Naive thymus-derived CD8-positive, alpha-beta T cell (primary cell): ENCODE results near the gene CFI. TPM values are rescaled to one million over a fixed set of nuclear protein-coding genes. Genes with fewer than 3 reads are reported as not detected.

Source experiments
- ATAC-seq, 2 donors: fragments of 150-1000 bp; cut with Tn5 transposase in 1 of 2; sonication (Bioruptor Pico), chemical (Tn5 transposase) in 1 of 2; 1 replicate in 1 of 2; 2 replicates in 1 of 2; pipeline ENCODE4 v1.10.0; 2021; ENCODE audit warnings: mild to moderate bottlenecking in 2 of 2, moderate library complexity in 2 of 2
- POLR2A ChIA-PET: fragments of 350-600 bp; sonication (Branson Sonifier 250); formaldehyde crosslinking; loops from one replicate; lab custom pipeline; 2021; ENCODE audit warnings: antibody characterized with exemption; lab: Charles Lee
- DNase-seq, 10 donors: peaks; one replicate each; pipeline versions ENCODE4 v3.0.0 to v3.0.0-alpha.2; 2020 to 2022
- H3K27ac Mint-ChIP-seq, 10 donors: one replicate each; pipeline ENCODE4 v1.8.0; 2020 to 2022; ENCODE audit warnings: mild to moderate bottlenecking in 10 of 10, mixed read lengths in 10 of 10, moderate library complexity in 4 of 10, inconsistent platforms in 1 of 10
- H3K27me3 Mint-ChIP-seq, 5 donors: one replicate each; pipeline ENCODE4 v1.8.0; 2021 to 2022; ENCODE audit warnings: mixed read lengths in 5 of 5
- H3K36me3 Mint-ChIP-seq, 3 donors: one replicate each; pipeline ENCODE4 v1.8.0; 2020 to 2022; ENCODE audit warnings: mixed read lengths in 3 of 3, mild to moderate bottlenecking in 2 of 3, inconsistent platforms in 1 of 3
- H3K4me1 Mint-ChIP-seq, 4 donors: one replicate each; pipeline ENCODE4 v1.8.0; 2021 to 2022; ENCODE audit warnings: mixed read lengths in 4 of 4
- H3K4me3 Mint-ChIP-seq, 10 donors: one replicate each; pipeline ENCODE4 v1.8.0; 2020 to 2022; ENCODE audit warnings: mild to moderate bottlenecking in 10 of 10, mixed read lengths in 10 of 10, moderate library complexity in 6 of 10, inconsistent platforms in 1 of 10
- H3K9me3 Mint-ChIP-seq, 9 donors: one replicate each; pipeline ENCODE4 v1.8.0; 2020 to 2022; ENCODE audit warnings: mixed read lengths in 9 of 9, mild to moderate bottlenecking in 3 of 9, inconsistent platforms in 1 of 9, moderate library complexity in 1 of 9
- polyA plus RNA-seq, 3 donors: library from polyadenylated mRNA; unstranded; fragments of 300-500 nt; fragmentation: Illumina TruSeq; gene quantifications; one replicate each; pipeline ENCODE4 v1.2.3, GENCODE V29; 2021
- total RNA-seq, 8 experiments: library from RNA in 2 of 8; stranded (reverse) in 2 of 8; gene quantifications; one replicate each; pipeline ENCODE4 v1.2.3 and lab custom pipeline; 2021 to 2026

CFI gene
- total and polyA plus RNA-seq, 5 experiments from 2014 or later = not detected

DNA sequence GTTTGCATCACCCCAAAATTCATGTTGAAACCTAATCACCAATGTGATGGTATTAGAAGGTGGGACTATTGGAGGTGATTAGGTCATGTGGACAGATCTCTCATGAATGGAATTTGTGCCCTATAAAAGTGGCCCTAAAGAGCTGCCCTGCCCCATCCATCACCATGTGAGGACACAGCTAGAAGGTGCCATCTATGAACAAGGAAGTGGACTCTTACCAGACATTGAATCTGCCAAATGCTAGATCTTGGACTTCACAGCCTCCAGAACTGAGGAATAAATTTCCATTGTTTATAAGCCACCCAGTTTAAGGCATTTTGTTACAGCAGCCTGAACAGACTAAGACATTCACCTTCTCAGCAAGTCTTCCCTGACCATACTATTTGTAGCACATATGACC lies 79.4 kb downstream of the CFI start:
- Mint-ChIP-seq H3K36me3 (peaks cover 0 to 43% (median 15%) of the 10 kb centered on the region in 3 donors), H3K4me3 (no peak overlapping the region), H3K9me3 (no peaks in the 10 kb centered on the region), H3K4me1 (peaks cover 9 to 41% (median 26%) of the 10 kb centered on the region in 4 donors), H3K27ac (peak overlapping the region in 1 of 10 donors; percentile 39), H3K27me3 (no peaks in the 10 kb centered on the region)
- DNase-seq = no peak
- POLR2A ChIA-PET = no interaction called here
- no peak for ATAC-seq

DNA sequence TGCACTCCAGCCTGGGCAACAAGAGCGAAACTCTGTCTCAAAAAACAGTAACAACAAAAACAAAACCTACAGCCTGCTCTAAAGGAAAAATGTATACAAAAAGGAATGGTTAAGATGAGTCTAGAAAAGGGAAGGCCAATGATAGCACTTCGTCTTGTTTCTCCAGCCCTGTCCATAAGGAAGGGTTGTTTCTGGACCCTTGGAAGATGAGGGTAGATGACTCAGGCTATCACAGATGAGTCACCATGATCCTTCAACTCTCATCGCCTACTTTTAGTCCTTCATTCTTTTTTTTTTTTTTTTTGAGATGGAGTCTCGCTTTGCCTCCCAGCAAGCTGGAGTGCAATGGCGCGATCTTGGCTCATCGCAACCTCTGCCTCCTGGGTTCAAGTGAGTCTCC lies 80.8 kb downstream of the CFI start:
- Mint-ChIP-seq H3K36me3 (peaks cover 0 to 47% (median 24%) of the 10 kb centered on the region in 3 donors), H3K4me3 (no peak overlapping the region), H3K27me3 (no peaks in the 10 kb centered on the region), H3K9me3 (no peaks in the 10 kb centered on the region), H3K27ac (no peak overlapping the region), H3K4me1 (peaks cover 9 to 27% (median 20%) of the 10 kb centered on the region in 4 donors)
- DNase-seq (no peak), ATAC-seq (no peak)
- POLR2A ChIA-PET = no interaction called here

DNA sequence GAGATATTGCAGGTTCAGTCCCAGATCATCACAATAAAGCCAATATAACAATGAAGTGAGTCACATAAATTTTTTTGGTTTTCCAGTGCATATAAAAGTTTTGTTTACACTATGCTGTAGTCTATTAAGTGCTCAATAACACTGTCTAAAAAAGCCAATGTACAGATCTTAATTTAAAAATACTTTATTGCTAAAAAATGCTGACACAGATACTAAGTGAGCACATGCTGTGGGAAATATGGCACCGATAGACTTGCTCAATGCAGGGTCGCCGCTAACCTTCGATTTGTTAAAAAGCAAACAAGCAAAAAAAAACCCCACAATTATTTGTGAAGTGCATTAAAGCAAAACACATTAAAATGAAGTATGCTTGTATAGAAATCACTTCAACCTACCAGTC lies 82.2 kb downstream of the CFI start:
- no peak for ATAC-seq
- DNase-seq = no peak
- Mint-ChIP-seq H3K4me3 (no peak overlapping the region), H3K36me3 (peaks cover 0 to 50% (median 25%) of the 10 kb centered on the region in 3 donors), H3K27ac (no peak overlapping the region), H3K27me3 (no peaks in the 10 kb centered on the region), H3K4me1 (peaks cover 9 to 21% (median 17%) of the 10 kb centered on the region in 4 donors), H3K9me3 (no peaks in the 10 kb centered on the region)
- POLR2A ChIA-PET = no interaction called here

DNA sequence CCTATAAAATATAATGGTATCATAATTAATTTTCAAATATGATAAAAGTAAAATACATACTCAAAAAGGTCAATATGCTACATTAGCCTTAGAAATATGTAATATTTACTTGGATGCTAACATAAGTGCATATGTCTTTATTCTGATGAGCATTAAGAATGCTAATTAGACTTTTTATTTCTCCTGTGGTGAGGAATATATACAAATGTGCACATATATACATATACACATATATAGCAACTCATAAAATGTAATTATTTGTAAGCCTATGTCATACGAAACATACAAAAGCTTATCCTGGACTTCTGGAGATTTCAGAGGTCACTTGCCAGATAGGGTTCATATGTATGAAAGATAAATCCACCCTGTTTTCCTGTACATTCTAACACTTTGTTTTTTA lies 83.0 kb downstream of the CFI start:
- peaks cover 0 to 49% (median 25%) of the 10 kb centered on the region in 3 donors for H3K36me3 Mint-ChIP-seq
- POLR2A ChIA-PET = no interaction called here
- ATAC-seq (no peak), DNase-seq (no peak)
- H3K27me3 Mint-ChIP-seq = no peaks in the 10 kb centered on the region
- H3K27ac Mint-ChIP-seq = no peak overlapping the region
- H3K4me1 Mint-ChIP-seq = peaks cover 9 to 16% (median 14%) of the 10 kb centered on the region in 4 donors
- H3K4me3 Mint-ChIP-seq = no peak overlapping the region
- H3K9me3 Mint-ChIP-seq = no peaks in the 10 kb centered on the region

DNA sequence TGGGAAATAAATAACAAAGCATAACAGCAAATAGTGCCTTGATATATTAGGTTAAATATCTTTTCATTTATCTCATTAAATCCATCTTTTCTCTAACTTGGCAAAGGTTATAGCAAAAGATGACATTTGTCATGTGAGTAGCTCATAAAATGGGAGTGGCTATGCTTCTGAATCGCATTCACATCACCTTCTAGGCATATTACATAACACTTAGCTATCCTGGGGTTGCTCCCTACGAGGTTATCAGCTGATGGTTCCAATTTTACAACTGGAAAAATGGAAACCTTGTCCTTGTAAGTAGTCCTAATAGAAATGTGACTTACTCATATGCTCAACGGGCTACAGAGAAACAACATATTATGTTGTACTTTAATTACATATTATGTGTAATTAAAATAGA lies 88.3 kb downstream of the CFI start:
- Mint-ChIP-seq H3K27me3 (no peaks in the 10 kb centered on the region), H3K4me1 (no peaks in the 10 kb centered on the region), H3K4me3 (no peak overlapping the region), H3K36me3 (peaks cover 0 to 75% (median 21%) of the 10 kb centered on the region in 3 donors), H3K9me3 (no peaks in the 10 kb centered on the region), H3K27ac (no peak overlapping the region)
- POLR2A ChIA-PET = interaction anchor here (0.6 kb wide), 1 partner anchor 16 kb away, joined by 3 read pairs; no protein-coding TSS in a partner anchor
- ATAC-seq = no peak
- no peak for DNase-seq

DNA sequence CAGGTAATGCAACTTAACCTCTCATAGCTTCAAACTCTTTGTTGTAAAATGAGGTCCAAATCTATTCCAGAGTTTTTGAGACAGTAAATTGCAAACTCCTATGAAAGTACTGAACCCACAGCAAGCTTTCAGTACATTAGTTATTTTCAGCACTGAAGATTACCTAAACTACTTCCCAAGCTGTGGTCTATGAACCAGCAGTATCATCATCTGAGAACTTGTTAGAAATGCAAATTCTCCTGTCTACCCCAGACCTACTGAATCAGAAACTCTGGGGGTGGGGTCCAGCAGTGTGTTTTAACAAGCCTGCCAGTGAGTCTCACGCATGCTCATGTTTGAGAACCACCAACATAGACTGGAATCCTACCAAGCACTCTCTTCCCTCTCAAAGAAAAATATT lies 92.8 kb downstream of the CFI start:
- POLR2A ChIA-PET = no interaction called here
- no peak for ATAC-seq
- H3K27ac Mint-ChIP-seq = peak overlapping the region in 3 of 10 donors; percentile 8 to 65 (median 56)
- no peaks in the 10 kb centered on the region for H3K9me3 Mint-ChIP-seq
- peaks cover 1 to 4% (median 3%) of the 10 kb centered on the region in 4 donors for H3K4me1 Mint-ChIP-seq
- no peak for DNase-seq
- H3K36me3 Mint-ChIP-seq = peaks cover 0 to 41% (median 2%) of the 10 kb centered on the region in 3 donors
- H3K4me3 Mint-ChIP-seq = no peak overlapping the region
- H3K27me3 Mint-ChIP-seq = no peaks in the 10 kb centered on the region

DNA sequence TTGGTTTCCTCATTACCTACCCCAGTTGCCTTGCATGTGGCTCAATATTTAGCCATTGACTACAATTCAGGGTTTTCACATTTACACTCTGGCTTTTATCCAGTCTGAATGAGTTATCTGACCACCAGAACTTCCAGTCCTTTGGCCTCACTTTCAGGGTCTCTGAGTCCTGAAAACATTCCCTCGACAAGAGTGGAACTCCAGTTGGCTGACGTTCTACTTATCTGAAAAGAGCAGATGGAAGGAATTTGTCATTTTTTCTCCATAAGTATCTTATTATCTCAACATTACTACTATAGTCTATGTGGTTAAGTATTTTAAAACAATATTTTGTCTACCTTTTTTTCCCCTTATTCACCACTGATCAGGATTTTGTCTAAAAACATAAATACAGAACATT lies 93.4 kb downstream of the CFI start:
- DNase-seq (no peak), ATAC-seq (no peak)
- Mint-ChIP-seq H3K36me3 (peaks cover 0 to 37% (median 2%) of the 10 kb centered on the region in 3 donors), H3K27ac (peak overlapping the region in 3 of 10 donors; percentile 8 to 59 (median 56)), H3K9me3 (no peaks in the 10 kb centered on the region), H3K4me3 (no peak overlapping the region), H3K4me1 (peaks cover 5 to 10% (median 8%) of the 10 kb centered on the region in 4 donors), H3K27me3 (no peaks in the 10 kb centered on the region)
- POLR2A ChIA-PET = no interaction called here

DNA sequence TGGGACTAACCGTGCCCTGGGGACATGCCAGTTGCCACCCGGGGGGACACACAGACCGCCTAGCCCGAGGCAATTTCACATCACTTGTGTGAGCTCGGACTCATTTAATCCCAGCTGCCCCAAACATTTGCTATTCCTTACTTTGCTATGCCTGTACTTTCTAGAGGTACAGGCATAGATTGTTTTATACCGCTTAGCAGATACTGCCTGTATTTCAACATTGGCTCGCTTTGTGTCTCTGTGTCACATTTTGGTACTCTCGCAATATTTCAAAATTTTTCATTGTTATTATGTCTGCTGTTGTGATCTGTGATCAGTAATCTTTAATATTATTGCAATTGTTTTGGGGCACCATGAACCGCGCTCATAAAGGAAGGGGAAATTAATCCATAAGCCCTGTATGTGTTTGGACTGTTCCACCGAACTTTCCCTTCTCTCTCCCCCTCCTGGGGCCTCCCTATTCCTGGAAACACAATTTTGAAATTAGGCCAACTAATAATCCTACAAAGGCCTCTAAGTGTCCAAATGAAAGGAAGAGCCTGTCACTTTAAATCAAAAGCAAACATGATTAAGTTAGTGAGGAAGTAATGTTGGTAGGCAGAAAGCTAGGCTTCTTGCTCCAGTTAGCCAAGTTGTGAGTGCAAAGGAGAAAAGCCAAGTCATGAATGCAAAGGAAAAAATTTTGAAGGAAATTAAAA lies 98.0 kb downstream of the CFI start:
- peaks cover 0 to 11% (median 2%) of the 10 kb centered on the region in 3 donors for H3K36me3 Mint-ChIP-seq
- H3K27ac Mint-ChIP-seq = peak overlapping the region; percentile 61 to 96 (median 88)
- DNase-seq (no peak), ATAC-seq (no peak)
- POLR2A ChIA-PET = interaction anchor here (1.0 to 2.5 kb wide), 5 partner anchors 13 to 264 kb away, joined by 3 to 11 read pairs (median 4); partner anchors contain the start of gene MCUB
- peak overlapping the region; percentile 90 to 98 (median 94) for H3K4me3 Mint-ChIP-seq
- no peaks in the 10 kb centered on the region for H3K9me3 Mint-ChIP-seq
- H3K4me1 Mint-ChIP-seq = peaks cover 24 to 41% (median 40%) of the 10 kb centered on the region in 4 donors
- no peaks in the 10 kb centered on the region for H3K27me3 Mint-ChIP-seq

DNA sequence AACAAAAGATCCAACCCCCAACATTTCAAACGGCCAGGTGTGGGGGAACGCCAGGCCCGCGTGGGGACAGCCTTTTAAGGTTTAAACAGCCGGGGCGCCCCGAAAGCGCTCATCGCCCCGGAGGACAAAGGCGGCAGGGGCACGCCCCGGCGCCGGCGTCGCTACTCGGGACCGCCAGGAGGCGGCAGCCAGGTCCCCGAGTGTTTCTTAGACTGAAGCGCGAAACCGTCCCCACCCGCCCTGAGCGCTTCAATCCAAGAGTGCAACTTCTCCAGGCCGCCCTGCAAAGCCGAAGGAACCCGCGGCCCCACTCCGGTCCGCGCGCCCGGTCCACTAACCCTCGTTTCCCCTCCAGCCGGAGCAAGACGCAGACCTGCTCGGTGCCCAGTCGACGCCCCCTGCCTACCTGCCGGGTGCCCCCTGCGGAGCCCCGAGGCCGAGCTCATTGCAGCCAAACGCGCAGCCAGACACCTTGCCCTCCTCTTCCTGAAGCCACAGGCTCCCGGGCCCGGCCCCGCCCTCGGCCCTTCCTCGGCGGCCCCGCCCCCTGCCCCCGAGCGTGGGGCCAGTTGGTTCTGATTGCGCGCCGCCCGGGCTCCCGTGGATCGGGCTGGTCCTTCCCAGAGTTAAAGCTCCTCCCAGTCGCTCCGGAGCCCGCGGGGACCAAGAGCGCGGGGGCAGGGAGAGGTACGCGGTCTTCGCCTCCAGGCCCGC lies 98.7 kb downstream of the CFI start, which contains the start of gene CASP6:
Gene CASP6 (minus strand): TSS at position 496 of the 714 bp plus-strand sequence. CDS start 50 bp downstream, at position 446.
- Mint-ChIP-seq H3K4me3 (peak within 1 kb of the TSS; percentile 90 to 98 (median 94)), H3K36me3 (peaks cover 0 to 7% (median 2%) of the 10 kb centered on the region in 3 donors), H3K9me3 (no peaks in the 10 kb centered on the region), H3K27me3 (no peaks in the 10 kb centered on the region), H3K27ac (peak within 1 kb of the TSS; percentile 82 to 96 (median 94)), H3K4me1 (peaks cover 28 to 48% (median 42%) of the 10 kb centered on the region in 4 donors)
- DNase-seq = peak; percentile 62 to 82 (median 73)
- ATAC-seq = peak; percentile 84 to 90
- POLR2A ChIA-PET = interaction anchor here (0.6 to 2.5 kb wide), 8 partner anchors 9 to 263 kb away, joined by 3 to 11 read pairs (median 4); partner anchors contain the start of genes MCUB and PLA2G12A

DNA sequence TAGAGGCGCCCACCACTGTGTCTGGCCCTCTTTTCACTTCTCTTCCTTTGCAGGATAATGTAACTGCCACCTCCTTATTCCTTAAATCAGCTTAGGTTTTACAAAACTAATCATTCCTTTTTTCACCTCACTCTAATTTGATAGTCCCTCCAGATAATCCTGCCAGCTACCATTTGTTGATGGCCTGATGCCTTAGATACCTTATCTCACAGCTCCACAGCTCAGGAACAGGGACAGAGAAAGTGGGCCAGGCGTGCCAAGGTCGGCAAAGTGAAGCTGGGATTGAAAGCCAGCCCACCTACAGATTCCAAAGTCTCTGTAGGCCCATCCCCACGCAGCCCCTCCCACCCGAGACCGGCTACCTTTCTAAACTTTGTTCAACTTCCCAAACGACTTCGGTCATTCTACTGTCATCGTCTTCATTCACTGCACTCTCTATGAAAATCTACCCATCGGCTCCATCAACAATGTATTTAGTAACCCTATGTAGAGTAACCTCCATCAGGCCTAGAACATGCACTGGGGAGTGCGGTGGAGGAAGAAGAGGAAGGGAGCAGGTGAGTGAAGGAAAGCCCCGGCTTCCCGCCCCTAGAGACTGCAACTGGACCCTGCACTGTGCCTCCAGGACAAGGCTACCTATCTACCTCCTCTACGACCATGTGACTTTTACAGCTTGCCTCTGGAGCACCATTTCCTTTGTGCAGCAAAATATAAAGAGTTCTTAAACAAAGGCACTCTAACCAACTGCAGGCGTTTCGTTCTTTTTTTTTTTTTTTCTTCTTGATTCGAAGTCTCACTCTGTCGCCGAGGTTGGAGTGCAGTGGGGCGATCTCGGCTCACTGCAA lies 100.0 kb downstream of the CFI start:
- Mint-ChIP-seq H3K27me3 (no peaks in the 10 kb centered on the region), H3K36me3 (peaks cover 0 to 17% (median 12%) of the 10 kb centered on the region in 3 donors), H3K9me3 (no peaks in the 10 kb centered on the region), H3K27ac (peak overlapping the region; percentile 82 to 96 (median 94)), H3K4me3 (peak overlapping the region; percentile 90 to 98 (median 94)), H3K4me1 (peaks cover 28 to 57% (median 46%) of the 10 kb centered on the region in 4 donors)
- POLR2A ChIA-PET = interaction anchor here (0.6 to 3.2 kb wide), 11 partner anchors 8 to 142 kb away, joined by 3 to 13 read pairs (median 5); partner anchors contain the start of genes MCUB and PLA2G12A
- DNase-seq (peak in 2 of 10 donors; percentile 31 to 36), ATAC-seq (peak; percentile 7 to 9)

DNA sequence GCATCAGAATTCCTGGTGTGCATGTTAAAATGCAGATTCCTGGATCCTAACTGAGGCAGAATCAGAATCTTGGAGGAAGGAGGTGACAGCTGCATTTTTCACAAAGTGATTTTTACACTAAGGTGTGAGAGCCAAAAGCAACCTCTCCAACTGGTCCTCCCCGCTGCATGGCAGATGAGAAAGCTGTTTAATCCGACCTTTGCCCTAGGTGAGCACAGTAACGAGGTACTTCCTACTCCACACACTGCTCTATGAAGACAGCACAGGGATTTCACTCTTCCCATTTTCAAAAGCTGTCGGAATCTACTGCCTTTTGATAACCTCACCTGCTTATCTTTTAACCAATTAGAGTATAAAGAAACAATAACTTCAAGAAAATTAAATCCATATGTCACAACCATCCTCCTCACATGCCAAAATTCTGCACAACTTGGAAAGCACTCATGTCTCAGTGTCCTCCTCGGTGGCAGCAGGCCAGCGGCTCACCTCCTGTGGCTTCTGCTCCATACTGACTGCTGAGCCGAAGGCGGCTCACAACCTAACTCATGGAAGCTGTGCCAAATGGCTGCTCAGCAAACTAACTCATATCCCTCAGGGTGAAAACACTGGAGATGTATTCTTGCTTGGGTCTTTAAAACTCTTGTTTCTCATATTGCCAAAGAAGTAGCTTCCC lies 102.1 kb downstream of the CFI start:
- ATAC-seq (no peak), DNase-seq (no peak)
- H3K4me1 Mint-ChIP-seq = peaks cover 28 to 57% (median 48%) of the 10 kb centered on the region in 4 donors
- POLR2A ChIA-PET = interaction anchor here (1.0 to 3.2 kb wide), 4 partner anchors 9 to 267 kb away, joined by 4 to 13 read pairs (median 6); partner anchors contain the start of genes MCUB and PLA2G12A
- peak overlapping the region; percentile 40 to 91 (median 78) for H3K27ac Mint-ChIP-seq
- peak overlapping the region in 2 of 10 donors; percentile 13 to 41 for H3K4me3 Mint-ChIP-seq
- H3K9me3 Mint-ChIP-seq = no peaks in the 10 kb centered on the region
- H3K27me3 Mint-ChIP-seq = no peaks in the 10 kb centered on the region
- peaks cover 0 to 32% (median 14%) of the 10 kb centered on the region in 3 donors for H3K36me3 Mint-ChIP-seq
